HG03097 (cell line): Measurements from ENCODE around the gene TIGD7.

Experiments
- ATAC-seq: cut with Tn5 transposase; IDR thresholded peaks from one replicate; pipeline ENCODE4 v1.9.1; 2021; ENCODE audit not compliant: unreplicated experiment, low FRiP score

The TIGD7 gene

DNA sequence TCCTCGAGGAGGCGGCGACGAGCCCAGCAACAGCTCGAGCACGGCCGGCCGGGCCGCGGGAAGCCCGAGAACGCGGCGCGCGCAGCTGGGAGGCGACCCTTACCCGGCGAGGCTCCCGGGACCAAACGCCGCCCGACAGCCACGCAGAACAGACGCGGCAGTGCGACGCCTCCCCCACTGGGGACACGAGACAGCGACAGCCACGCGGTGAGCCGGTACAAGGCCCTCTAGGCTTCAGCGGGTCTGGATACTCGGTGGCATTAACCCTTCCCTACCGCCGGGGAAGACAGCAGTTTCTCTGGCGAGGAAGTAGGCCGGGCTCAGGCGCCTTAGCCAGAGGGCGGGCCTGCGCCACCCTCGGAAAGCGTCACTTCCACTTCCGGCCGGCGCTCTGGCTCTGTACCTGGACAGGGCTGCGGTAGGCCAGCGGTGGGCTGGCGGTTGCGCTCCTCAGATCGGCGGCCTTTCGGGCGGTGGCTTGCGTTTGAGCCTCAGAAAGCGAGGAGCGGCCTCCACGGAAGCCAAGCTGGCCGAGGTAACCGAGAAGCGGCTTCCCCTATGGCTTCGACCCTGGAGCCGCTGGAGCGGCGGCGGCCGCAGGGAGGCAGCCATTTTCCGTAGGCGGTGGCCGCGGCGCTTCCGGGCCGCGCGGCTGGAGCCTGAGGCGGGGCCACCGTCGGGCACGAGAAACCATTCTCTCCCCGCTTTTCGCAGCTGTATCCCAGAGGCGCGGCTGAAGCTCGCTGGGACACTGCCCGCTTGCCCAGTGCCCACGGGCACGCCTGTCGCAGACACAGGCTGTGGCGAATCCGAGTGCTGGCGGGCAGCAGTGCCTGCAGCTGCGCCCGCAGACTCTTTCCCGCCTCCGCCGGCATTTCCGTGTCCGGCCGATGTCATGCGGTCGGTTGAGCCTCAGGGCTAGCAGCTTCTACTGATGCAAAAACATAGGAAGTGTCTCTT lies at the start of gene TIGD7, which contains the start of gene ZNF75A:
TIGD7 (minus strand) TSS at position 322 of the 960 bp plus-strand sequence. CDS start 4,816 bp downstream, outside the sequence.
ZNF75A (plus strand) TSS at position 389 of the 960 bp plus-strand sequence. CDS start 2,932 bp downstream, outside the sequence.
- ATAC-seq: peak; percentile 76

DNA sequence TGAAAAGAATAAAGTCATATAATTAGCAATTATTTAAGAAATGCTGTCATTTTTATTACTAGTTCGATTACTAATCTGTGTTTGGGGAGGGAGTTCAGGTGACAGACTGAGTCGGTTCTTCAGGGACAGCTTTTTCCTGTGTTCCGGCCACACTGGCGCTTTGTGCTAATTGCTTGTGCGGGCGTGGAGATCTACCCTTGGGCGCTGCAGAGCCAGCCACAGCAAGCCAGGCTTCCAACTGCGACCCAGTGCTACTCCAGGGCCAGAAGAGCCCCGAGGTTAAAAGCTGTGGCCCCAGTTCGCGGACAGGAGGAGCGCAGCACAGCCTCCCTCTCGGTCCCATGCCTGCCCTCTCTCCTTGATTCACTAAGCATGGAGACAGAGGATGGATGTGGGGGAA lies 43.9 kb upstream of the TIGD7 start:
- ATAC-seq: no peak

DNA sequence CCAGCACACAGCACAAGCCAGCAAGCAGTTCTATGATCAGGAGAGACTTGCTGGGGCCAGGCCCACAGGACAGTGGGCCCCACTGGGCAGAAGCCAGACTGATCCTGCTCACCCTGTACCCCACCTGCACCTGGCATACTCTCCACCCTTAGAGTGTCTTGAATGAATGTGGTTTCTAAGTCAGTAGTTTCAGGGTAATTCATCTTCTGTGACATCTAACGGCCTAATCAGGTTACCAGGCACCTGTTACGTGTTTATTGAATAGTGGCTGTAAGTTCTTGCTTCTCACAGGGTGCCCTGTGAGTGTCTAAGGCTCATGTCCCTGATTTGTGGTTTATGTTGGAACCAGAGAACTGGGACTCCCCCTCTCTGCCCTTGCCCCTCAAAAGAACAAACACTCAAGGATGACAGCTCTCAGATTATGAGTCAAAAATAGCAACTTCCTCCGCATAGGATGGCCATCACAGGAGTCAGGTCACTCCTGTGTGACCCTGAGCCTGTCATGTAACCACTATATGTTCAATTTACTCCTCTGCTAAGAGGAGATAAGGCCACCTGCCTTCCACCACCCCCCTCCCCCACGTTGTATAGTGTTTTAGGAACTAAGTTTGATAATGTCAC lies 43.4 kb upstream of the TIGD7 start:
- ATAC-seq: no peak

GRCh38 chr16:3347586-3347985 lies 42.4 kb upstream of the TIGD7 start:
- no peak for ATAC-seq

- no peak for ATAC-seq
These were observed 40.8 kb upstream of the TIGD7 start for GRCh38 chr16:3346041-3346440.

- ATAC-seq: no peak
These were observed 23.4 kb upstream of the TIGD7 start for GRCh38 chr16:3328643-3329042.

DNA sequence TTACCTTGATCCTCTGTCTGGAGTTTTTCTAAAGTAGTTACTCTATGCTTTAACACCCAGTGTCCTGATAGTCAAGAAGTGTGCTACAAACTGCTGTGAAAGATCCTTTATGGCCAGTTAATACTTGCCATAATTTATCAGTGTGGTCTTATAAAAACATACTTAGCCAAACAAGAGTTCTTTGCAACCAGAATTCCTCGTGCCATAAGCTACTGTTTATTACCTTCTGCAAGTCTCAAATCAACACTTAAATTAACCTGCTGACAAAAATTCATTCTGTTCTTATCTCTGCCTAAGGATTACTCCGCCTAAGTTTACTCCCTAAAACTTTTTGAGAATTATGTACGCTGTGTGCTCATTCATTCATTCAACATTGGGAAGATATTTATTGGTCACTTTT lies 22.9 kb upstream of the TIGD7 start:
- ATAC-seq: no peak

DNA sequence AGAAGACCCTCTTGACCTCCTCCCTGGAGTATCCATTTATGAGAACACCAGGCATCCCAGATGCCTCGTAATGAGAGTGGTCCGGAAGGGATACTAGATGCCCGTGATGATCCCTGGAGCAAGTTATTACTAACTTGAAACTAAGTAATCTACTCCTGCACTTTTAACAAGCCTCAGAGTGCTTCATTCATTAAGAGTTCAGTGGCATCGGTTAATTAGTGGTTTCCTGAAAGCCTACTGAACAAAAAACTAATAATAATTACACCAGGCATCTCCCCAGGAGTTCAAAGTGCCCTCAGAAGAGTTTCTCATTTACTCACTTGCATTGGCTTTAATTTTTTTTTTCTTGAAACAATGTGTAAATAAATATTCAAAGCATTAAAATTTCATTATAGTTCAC lies 22.3 kb upstream of the TIGD7 start:
- no peak for ATAC-seq

GRCh38 chr16:3321816-3322215 lies 16.6 kb upstream of the TIGD7 start:
- ATAC-seq: no peak

GRCh38 chr16:3317315-3317999 lies 12.2 kb upstream of the TIGD7 start:
- ATAC-seq: no peak

DNA sequence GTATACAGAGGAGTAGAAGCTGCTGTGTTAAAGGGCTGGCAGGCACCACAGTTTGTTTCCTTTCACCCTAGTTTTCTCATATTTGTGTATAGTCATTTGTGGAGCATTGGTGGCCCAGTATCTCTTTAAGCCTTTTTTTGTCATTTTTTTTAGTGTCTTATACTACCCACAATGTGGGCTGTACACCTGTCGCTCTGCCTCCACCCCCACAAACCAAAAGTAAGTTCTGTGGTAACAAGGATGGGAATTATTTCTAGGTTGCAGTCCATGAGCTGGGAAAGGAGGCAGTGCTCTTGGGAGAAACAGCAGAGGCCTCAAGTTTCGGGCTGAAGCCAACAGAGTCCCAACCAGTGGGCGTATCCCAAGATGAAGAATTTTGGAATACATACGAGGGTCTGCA lies 6.3 kb upstream of the TIGD7 start:
- ATAC-seq: no peak

GRCh38 chr16:3306078-3306477 lies 848 bp upstream of the TIGD7 start:
- no peak for ATAC-seq

DNA sequence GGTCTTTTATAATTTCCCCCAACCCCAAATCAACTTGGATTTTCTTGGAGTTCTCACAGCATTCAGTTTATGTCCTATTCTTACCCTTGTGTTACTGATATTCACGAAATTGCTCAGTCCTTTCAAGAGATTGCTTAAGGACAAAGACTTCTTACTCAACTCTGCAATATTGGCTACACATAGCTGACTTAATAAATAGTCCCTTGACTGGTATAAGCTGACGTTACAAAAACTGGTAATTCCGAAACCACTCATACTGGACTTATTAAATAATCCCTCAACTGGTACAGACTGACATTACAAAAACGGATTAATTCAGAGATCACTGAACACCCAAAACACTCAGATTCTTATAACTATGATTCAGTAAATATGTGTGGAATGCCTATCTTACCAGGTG lies 860 bp downstream of the TIGD7 start:
- ATAC-seq: no peak

GRCh38 chr16:3295783-3296182 lies 9.4 kb downstream of the TIGD7 start:
- ATAC-seq: no peak

DNA sequence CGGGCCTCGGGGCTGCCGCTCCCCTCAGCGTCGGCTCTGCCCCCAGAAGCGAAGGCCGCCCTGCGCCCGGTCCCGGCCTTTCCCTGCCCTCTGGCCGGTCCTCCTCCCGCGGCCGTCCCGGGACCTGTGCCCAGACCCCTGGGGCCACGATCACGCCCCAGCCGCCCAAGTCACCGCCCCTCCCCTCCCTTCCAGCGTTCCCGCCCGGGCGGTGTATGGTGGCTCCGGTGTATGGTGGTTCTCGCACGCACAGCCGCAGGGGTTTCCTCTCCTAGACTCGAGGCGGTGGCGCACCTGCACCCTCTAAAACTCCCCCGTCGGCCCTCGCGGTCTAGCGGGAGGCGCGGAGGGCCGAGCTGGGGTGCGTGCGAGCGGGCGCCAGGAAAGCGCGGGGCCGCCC lies 10.0 kb downstream of the TIGD7 start:
- ATAC-seq: no peak

DNA sequence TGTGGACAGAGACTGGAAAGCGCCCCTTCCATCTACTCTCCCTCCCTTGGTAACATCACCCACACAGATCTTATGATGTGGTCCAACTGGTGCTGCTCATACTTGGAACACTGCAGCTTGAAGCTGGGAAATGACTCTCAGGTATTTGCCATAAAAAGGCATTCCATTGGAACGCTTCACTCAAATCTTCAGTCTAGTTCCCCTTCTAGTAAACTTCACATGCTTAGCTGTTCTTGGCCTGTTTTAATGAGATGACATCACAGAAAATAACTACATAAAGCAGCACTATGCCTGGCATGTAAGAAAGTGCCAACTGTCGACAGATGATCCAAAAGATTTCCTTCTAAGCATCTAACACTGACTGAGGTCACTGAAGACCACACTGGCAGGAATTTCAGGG lies 12.6 kb downstream of the TIGD7 start:
- ATAC-seq: no peak

- ATAC-seq: no peak
These were observed 15.1 kb downstream of the TIGD7 start for GRCh38 chr16:3289998-3290673.

GRCh38 chr16:3285131-3285530 lies 20.1 kb downstream of the TIGD7 start:
- ATAC-seq: no peak

DNA sequence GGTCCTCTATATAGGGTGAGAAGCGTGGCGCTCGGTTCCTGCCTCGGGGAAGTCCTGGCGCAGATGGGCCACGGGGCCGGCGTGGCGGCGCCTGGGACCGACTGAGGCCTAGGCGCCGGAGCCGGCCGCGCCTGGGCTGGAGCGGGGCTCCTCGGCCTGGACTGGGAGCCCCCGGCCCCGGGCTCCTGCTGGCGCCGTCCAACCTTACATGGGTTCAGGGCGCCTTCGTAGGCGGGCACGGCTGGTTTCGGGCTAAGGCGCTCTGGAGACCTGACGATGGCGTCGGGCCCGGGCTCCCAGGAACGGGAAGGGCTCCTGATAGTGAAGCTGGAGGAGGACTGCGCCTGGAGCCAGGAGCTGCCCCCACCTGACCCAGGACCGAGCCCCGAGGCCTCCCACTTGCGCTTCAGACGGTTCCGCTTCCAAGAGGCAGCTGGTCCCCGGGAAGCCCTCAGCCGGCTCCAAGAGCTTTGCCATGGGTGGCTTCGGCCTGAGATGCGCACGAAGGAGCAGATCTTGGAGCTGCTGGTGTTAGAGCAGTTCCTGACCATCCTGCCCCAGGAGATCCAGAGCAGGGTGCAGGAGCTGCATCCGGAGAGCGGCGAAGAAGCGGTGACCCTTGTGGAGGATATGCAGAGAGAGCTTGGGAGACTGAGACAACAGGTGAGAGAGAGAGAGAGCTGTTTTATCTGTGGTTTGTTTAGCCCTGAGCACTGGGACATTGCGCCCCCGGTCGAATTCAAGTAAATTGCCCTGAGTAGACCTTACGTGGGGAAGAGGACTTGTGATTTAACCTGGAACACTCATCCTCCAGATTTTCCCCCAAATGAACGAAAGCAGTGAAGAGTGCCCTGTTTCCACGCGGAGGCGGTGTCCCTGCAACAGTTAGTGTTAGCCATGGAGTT lies 21.4 kb downstream of the TIGD7 start:
- ATAC-seq: peak; percentile 10
